22Rv1 (cell line): ENCODE data around the gene KIAA1217.

ENCODE experiments used
- H3K27ac ChIP-seq: fragments of 450-650 bp; 2 replicates; pipeline ENCODE4 v1.5.1; 2017
- ZFX ChIP-seq: fragments of 450-650 bp; IDR thresholded peaks from 2 replicates; pipeline ENCODE4 v1.6.1; 2017; ENCODE audit warnings: antibody characterized with exemption, borderline replicate concordance
- TF ChIP-seq, protein P1 (sequence below): fragments of 450-650 bp; IDR thresholded peaks from 2 replicates; pipeline ENCODE4 v1.5.1; 2017; ENCODE audit warnings: mild to moderate bottlenecking

KIAA1217 gene

DNA sequence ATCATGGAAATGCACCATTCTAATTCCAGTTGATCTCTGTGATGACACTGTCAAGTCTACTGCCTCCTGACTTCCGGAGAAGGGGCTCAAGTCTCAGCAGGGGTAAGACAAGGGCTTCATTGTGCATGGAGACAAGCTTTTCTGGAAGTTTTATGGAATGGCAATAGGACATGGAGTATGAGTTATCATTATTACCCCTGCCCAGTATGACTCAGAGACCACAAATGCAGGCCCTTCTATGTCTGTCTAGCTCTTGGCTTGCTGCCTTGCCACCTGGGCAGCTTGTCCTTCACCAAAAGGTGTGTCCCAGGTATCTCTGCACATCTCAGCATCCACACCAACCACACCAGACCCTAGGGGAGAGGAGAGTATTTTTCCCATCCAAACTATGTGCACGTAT is 34.9 kb upstream of the KIAA1217 start:
- TF ChIP-seq ZFX = no peak
- TF ChIP-seq, protein P1, sequence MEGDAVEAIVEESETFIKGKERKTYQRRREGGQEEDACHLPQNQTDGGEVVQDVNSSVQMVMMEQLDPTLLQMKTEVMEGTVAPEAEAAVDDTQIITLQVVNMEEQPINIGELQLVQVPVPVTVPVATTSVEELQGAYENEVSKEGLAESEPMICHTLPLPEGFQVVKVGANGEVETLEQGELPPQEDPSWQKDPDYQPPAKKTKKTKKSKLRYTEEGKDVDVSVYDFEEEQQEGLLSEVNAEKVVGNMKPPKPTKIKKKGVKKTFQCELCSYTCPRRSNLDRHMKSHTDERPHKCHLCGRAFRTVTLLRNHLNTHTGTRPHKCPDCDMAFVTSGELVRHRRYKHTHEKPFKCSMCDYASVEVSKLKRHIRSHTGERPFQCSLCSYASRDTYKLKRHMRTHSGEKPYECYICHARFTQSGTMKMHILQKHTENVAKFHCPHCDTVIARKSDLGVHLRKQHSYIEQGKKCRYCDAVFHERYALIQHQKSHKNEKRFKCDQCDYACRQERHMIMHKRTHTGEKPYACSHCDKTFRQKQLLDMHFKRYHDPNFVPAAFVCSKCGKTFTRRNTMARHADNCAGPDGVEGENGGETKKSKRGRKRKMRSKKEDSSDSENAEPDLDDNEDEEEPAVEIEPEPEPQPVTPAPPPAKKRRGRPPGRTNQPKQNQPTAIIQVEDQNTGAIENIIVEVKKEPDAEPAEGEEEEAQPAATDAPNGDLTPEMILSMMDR = no peak
- H3K27ac ChIP-seq = no peak overlapping the region

DNA sequence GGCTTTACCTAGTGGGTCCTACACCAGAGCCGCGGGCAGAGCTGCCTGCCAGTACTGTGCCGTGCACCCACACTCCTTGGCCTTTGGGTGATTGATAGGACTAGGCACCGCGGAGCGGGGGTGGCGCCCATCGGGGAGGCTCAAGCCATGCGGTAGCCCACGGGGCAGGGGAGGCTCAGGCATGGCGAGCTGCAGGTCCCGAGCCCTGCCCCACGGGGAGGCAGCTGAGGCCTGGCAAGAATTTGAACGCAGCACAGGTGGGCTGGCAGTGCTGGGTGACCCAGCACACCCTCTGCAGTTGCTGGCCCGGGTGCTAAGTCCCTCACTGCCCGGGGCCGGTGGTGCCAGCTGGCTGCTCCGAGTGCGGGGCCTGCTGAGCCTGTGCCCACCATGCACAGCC is 32.3 kb upstream of the KIAA1217 start:
- no peak for TF ChIP-seq ZFX
- TF ChIP-seq, protein P1 = no peak
- no peak overlapping the region for H3K27ac ChIP-seq

DNA sequence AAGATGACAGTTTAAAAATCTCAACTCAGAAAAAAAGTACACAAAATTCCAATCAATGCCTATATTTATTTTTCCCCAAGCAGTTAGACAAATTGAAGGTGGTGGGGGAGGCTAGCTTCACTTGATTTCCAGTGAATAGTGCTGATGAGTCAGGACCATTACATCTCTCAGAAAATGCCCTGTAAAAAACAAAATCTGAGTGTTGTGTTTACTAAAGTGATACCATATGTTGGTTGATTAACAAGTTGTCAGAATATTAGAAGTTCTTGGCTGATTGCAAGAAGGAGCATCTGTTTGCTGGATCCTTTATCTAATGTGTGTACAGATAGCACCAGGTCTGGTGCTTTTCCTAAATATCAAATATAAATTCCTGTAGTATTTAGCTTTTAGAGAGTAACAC is 31.3 kb upstream of the KIAA1217 start:
- no peak for TF ChIP-seq ZFX
- TF ChIP-seq, protein P1 = no peak
- H3K27ac ChIP-seq = no peak overlapping the region

- no peak overlapping the region for H3K27ac ChIP-seq
- TF ChIP-seq, protein P1 = no peak
- no peak for TF ChIP-seq ZFX
These were observed 28.0 kb upstream of the KIAA1217 start for GRCh38 chr10:24180891-24181290.

DNA sequence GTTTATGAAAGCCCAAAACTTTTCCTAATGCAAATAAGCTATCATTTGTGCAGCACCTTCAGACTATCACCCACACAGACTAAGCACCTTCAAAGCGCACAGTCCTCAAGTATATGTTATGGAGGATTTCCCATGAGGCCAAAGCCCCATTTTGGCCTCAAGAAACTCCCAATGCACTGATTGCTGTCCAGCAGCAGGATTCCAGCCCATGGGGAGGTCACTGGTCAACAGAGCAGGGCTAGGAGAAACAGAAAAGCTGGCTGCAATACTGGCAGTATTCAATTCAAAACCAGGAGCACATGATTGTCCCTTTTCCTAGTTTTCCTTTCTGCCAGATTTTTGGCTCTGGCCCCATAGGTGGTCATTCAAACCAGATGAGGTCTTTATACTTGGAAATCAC is 24.5 kb upstream of the KIAA1217 start:
- no peak for TF ChIP-seq ZFX
- TF ChIP-seq, protein P1 = no peak
- H3K27ac ChIP-seq = no peak overlapping the region

- no peak overlapping the region for H3K27ac ChIP-seq
- TF ChIP-seq, protein P1 = no peak
- TF ChIP-seq ZFX = no peak
These were observed 15.6 kb upstream of the KIAA1217 start for GRCh38 chr10:24193330-24193729.

DNA sequence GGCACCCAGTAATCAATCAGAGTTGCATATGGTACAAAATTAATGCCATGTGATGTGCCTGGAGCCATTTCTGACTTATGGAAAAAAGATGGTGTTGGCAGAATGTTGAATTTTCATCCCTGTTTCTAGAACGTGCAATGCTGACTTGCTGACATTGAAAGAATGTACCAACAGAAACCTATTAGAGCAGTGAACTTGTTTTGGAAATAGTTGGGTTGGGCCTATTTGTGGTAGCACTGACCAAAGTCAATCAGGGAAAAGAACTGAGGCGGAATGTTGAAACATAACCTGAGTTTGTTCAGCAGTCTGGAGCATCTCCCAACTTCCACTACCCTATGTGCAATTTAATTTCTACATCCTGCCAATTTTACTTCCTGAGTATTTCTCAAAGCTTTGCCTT is 11.7 kb upstream of the KIAA1217 start:
- H3K27ac ChIP-seq = no peak overlapping the region
- no peak for TF ChIP-seq ZFX
- TF ChIP-seq, protein P1 = no peak
